DOHH2 (cell line): ENCODE measurements around the gene FSTL4.
A peak's percentile ranks its signal among the peaks of the same experiment; 100 is the strongest.
"Not testable (repeated sequence)": the region's sequence is repeated elsewhere in the genome, so short reads cannot be mapped to it uniquely, and the experiment has no call there.

Source experiments
- H3F3A ChIP-seq: fragments of 200-600 bp; sonication (generic), shearing (Covaris generic); 2 replicates; pipeline ENCODE4 v1.6.0; 2016; ENCODE audit warnings: antibody characterized with exemption, mild to moderate bottlenecking; ENCODE audit not compliant: control insufficient read depth, insufficient read depth
- H3K27ac ChIP-seq: fragments of 200-600 bp; sonication (generic); 2 replicates; pipeline ENCODE4 v1.5.1; 2014; ENCODE audit warnings: low read depth, mild to moderate bottlenecking, low read length, moderate library complexity
- H3K27me3 ChIP-seq: fragments of 200-600 bp; sonication (generic); 2 replicates; pipeline ENCODE4 v1.6.1; 2014; ENCODE audit warnings: mild to moderate bottlenecking, low read length, mixed read lengths; ENCODE audit not compliant: control insufficient read depth
- H3K36me3 ChIP-seq: fragments of 200-600 bp; sonication (generic); 2 replicates; pipeline ENCODE4 v1.6.1; 2014; ENCODE audit warnings: mild to moderate bottlenecking, low read length, moderate library complexity, mixed read lengths; ENCODE audit not compliant: control insufficient read depth
- H3K4me1 ChIP-seq: fragments of 200-600 bp; sonication (generic); 2 replicates; pipeline ENCODE4 v1.6.1; 2014; ENCODE audit warnings: mild to moderate bottlenecking, low read length, mixed read lengths; ENCODE audit not compliant: control insufficient read depth
- H3K4me2 ChIP-seq: fragments of 200-600 bp; sonication (generic); 2 replicates; pipeline ENCODE4 v1.6.0; 2014; ENCODE audit warnings: mild to moderate bottlenecking, low read length, moderate library complexity
- H3K4me3 ChIP-seq: fragments of 200-600 bp; sonication (generic); 2 replicates; pipeline ENCODE4 v1.5.1; 2014; ENCODE audit warnings: mild to moderate bottlenecking, low read length, mixed read lengths
- H3K79me2 ChIP-seq: fragments of 200-600 bp; sonication (generic); 2 replicates; pipeline ENCODE4 v1.6.1; 2014; ENCODE audit warnings: mild to moderate bottlenecking, low read length, mixed read lengths; ENCODE audit not compliant: control insufficient read depth
- H3K9me2 ChIP-seq: fragments of 200-600 bp; sonication (generic); replicated peaks from 2 replicates; pipeline ENCODE4 v1.6.1; 2014; ENCODE audit warnings: mild to moderate bottlenecking, low read length, mixed read lengths; ENCODE audit not compliant: control insufficient read depth
- H3K9me3 ChIP-seq: fragments of 200-600 bp; sonication (generic); 2 replicates; pipeline ENCODE4 v1.6.1; 2014; ENCODE audit warnings: antibody characterized with exemption, low read length, mixed read lengths; ENCODE audit not compliant: control insufficient read depth, insufficient read depth
- H4K20me1 ChIP-seq: fragments of 200-600 bp; sonication (generic); 2 replicates; pipeline ENCODE4 v1.6.0; 2014; ENCODE audit warnings: low read depth, mild to moderate bottlenecking, antibody characterized with exemption, low read length, moderate library complexity; ENCODE audit not compliant: control insufficient read depth, insufficient read depth
- EZH2phosphoT487 ChIP-seq: fragments of 200-600 bp; sonication (generic); IDR thresholded peaks from 2 replicates; pipeline ENCODE4 v1.6.1; 2017; ENCODE audit warnings: borderline replicate concordance, mild to moderate bottlenecking, antibody characterized with exemption, low read length, moderate library complexity, mixed read lengths
- TF ChIP-seq, protein P1 (sequence below): fragments of 200-600 bp; sonication (generic); IDR thresholded peaks from one replicate; pipeline ENCODE4 v1.5.1; 2014; ENCODE audit warnings: antibody characterized with exemption, mild to moderate bottlenecking, low read depth, low read length; ENCODE audit not compliant: poor library complexity, severe bottlenecking

FSTL4 gene

GRCh38 chr5:133396814-133397213, 215.5 kb downstream of the FSTL4 start:
- H3K9me3 ChIP-seq, result no peaks in the 10 kb centered on the region
- H3K4me2 ChIP-seq, result peak overlapping the region; percentile 72
- H3K27ac ChIP-seq, result peak overlapping the region; percentile 79

DNA sequence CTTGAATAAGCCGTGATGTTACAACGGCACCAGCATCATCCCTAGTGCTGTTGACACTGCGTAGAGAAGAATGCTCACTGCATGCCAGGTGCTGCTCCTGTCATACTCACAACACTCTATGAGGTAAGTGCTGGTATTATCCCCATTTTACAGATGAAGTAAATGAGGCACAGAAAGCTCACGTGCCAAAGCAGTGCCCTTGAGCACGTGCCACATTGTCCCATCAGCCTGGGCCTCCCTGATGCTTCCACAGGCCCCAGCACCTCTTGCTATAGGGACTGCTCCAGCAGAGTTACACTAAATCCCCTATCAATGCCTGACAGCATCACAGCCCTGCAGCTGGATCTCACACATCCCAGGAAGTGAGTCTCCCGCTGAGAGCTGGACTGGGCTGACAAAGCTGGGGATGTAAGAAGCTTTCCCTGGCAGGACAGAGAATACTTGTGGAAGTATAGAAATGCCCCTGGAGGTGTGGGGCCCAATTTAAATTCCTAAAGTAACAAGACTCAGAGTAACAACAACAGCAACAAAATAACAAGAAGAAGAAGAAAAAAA, 216.1 kb downstream of the FSTL4 start:
- peak overlapping the region; percentile 72 for H3K4me2 ChIP-seq
- peaks cover 31% of the 10 kb centered on the region for H3K4me1 ChIP-seq
- TF ChIP-seq, protein P1, sequence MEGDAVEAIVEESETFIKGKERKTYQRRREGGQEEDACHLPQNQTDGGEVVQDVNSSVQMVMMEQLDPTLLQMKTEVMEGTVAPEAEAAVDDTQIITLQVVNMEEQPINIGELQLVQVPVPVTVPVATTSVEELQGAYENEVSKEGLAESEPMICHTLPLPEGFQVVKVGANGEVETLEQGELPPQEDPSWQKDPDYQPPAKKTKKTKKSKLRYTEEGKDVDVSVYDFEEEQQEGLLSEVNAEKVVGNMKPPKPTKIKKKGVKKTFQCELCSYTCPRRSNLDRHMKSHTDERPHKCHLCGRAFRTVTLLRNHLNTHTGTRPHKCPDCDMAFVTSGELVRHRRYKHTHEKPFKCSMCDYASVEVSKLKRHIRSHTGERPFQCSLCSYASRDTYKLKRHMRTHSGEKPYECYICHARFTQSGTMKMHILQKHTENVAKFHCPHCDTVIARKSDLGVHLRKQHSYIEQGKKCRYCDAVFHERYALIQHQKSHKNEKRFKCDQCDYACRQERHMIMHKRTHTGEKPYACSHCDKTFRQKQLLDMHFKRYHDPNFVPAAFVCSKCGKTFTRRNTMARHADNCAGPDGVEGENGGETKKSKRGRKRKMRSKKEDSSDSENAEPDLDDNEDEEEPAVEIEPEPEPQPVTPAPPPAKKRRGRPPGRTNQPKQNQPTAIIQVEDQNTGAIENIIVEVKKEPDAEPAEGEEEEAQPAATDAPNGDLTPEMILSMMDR, result no peak
- TF ChIP-seq EZH2phosphoT487, result no peak

More at GRCh38 chr5:133396814-133397213, 215.5 kb downstream of the FSTL4 start:
- Histone ChIP-seq H3K4me1 (peaks cover 31% of the 10 kb centered on the region), H3K79me2 (no peaks in the 10 kb centered on the region), H3K27me3 (no peaks in the 10 kb centered on the region), H3K36me3 (no peaks in the 10 kb centered on the region), H3K4me3 (peak overlapping the region; percentile 56), H3K9me2 (no peaks in the 10 kb centered on the region), H4K20me1 (no peaks in the 10 kb centered on the region), H3F3A (peaks cover 5% of the 10 kb centered on the region; the same call in 1 of the 2 replicates)
- TF ChIP-seq, protein P1, result no peak
- TF ChIP-seq EZH2phosphoT487, result no peak

GRCh38 chr5:133395207-133395606, 217.1 kb downstream of the FSTL4 start:
- H3K27ac ChIP-seq, H3K79me2 ChIP-seq, H3K36me3 ChIP-seq, H3F3A ChIP-seq, H3K9me2 ChIP-seq, H3K9me3 ChIP-seq, H3K27me3 ChIP-seq, H4K20me1 ChIP-seq, H3K4me3 ChIP-seq, H3K4me2 ChIP-seq: not testable (repeated sequence)
- peaks cover 31% of the 10 kb centered on the region for H3K4me1 ChIP-seq

More for the DNA sequence above, 216.1 kb downstream of the FSTL4 start:
- no peaks in the 10 kb centered on the region for H3K79me2 ChIP-seq
- H3K27ac ChIP-seq, result peak overlapping the region; percentile 79
- H3K9me3 ChIP-seq, result no peaks in the 10 kb centered on the region
- no peaks in the 10 kb centered on the region for H3K9me2 ChIP-seq
- H3K4me3 ChIP-seq, result peak overlapping the region; percentile 56
- H4K20me1 ChIP-seq, result no peaks in the 10 kb centered on the region
- H3K27me3 ChIP-seq, result no peaks in the 10 kb centered on the region
- peaks cover 5% of the 10 kb centered on the region; the same call in 1 of the 2 replicates for H3F3A ChIP-seq
- H3K36me3 ChIP-seq, result no peaks in the 10 kb centered on the region

DNA sequence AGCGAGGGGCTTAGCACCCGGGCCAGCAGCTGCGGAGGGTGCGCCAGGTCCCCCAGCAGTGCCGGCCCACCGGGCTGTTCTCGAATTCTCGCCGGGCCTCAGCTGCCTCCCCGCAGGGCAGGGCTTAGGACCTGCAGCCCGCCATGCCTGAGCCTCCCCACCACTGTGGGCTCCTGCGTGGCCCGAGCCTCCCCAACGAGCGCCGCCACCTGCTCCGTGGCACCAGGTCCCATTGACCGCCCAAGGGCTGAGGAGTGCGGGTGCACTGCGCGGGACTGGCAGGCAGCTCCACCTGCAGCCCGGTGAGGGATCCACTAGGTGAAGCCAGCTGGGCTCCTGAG, 217.9 kb downstream of the FSTL4 start:
- H3K4me3 ChIP-seq, H3K4me2 ChIP-seq, H3K36me3 ChIP-seq, H3F3A ChIP-seq, H3K27ac ChIP-seq, H4K20me1 ChIP-seq, H3K27me3 ChIP-seq, H3K79me2 ChIP-seq, H3K9me3 ChIP-seq, H3K9me2 ChIP-seq: not testable (repeated sequence)
- H3K4me1 ChIP-seq, result peaks cover 31% of the 10 kb centered on the region
